ENCODE results near the gene SCRN1.

The SCRN1 gene

DNA sequence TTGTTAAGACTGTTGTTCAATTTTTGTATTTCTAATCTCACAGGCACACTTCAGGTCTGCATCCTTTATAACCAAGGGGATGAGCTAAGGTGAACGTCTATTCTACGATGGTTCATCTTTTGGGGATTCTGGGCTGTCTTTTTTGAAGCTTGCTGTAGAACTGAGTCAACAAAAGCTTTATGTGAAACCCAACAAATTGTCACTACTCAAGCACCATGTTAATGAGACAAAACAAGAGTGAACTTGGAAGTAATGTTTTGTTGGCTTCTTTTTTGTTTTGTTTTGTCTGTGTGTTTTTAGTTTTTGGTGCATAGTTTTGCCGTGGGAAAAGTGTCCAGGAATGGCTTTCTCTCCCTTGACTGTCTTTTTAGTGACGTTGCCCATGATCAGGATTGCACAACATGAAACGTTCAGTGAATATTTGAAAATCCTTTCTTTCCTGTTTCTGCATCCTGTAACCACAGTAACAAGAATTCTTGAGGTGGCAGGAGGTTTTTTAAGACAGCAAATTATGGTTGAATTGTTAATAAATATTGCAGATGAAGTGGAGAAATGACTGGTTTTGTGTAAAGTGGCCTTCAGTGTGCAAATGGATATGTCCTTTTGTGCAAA is 117.7 kb downstream of the SCRN1 start:
- no peak overlapping the region for H3K4me3 ChIP-seq (ENCODE audit: low read depth, low read length)
- TF ChIP-seq, protein P1, sequence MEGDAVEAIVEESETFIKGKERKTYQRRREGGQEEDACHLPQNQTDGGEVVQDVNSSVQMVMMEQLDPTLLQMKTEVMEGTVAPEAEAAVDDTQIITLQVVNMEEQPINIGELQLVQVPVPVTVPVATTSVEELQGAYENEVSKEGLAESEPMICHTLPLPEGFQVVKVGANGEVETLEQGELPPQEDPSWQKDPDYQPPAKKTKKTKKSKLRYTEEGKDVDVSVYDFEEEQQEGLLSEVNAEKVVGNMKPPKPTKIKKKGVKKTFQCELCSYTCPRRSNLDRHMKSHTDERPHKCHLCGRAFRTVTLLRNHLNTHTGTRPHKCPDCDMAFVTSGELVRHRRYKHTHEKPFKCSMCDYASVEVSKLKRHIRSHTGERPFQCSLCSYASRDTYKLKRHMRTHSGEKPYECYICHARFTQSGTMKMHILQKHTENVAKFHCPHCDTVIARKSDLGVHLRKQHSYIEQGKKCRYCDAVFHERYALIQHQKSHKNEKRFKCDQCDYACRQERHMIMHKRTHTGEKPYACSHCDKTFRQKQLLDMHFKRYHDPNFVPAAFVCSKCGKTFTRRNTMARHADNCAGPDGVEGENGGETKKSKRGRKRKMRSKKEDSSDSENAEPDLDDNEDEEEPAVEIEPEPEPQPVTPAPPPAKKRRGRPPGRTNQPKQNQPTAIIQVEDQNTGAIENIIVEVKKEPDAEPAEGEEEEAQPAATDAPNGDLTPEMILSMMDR (IDR thresholded peaks at IDR 0.05; ENCODE audit: low read depth, low read length, missing control alignments) = no peak
- no peak for DNase-seq (ENCODE audit: low read depth)

Data from GM12864 (cell line).